GM03348 (cell line): Measurements from ENCODE around the gene TBKBP1.

ENCODE experiments used
- DNase-seq: peaks from one replicate; pipeline ENCODE4 v3.0.0; 2012; ENCODE audit warnings: low spot score

The TBKBP1 gene, protein sequence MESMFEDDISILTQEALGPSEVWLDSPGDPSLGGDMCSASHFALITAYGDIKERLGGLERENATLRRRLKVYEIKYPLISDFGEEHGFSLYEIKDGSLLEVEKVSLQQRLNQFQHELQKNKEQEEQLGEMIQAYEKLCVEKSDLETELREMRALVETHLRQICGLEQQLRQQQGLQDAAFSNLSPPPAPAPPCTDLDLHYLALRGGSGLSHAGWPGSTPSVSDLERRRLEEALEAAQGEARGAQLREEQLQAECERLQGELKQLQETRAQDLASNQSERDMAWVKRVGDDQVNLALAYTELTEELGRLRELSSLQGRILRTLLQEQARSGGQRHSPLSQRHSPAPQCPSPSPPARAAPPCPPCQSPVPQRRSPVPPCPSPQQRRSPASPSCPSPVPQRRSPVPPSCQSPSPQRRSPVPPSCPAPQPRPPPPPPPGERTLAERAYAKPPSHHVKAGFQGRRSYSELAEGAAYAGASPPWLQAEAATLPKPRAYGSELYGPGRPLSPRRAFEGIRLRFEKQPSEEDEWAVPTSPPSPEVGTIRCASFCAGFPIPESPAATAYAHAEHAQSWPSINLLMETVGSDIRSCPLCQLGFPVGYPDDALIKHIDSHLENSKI

GRCh38 chr17:47693731-47694580, at the start of gene TBKBP1:
TBKBP1 (plus strand) TSS chr17:47694161; CDS start chr17:47696113, 1,952 bp downstream.
- peak; percentile 77 for DNase-seq

GRCh38 chr17:47644324-47644723, 49.6 kb upstream of the TBKBP1 start:
- no peak for DNase-seq

- DNase-seq, result peak; percentile 97
Measured at GRCh38 chr17:47649153-47649971, 44.6 kb upstream of the TBKBP1 start, which contains the start of gene KPNB1. KPNB1 (plus strand) TSS chr17:47649919; CDS start chr17:47650245, 326 bp downstream.

GRCh38 chr17:47649972-47650524, 43.9 kb upstream of the TBKBP1 start:
- no peak for DNase-seq

- DNase-seq, result peak; percentile 96
Measured at GRCh38 chr17:47650525-47651522, 43.1 kb upstream of the TBKBP1 start.

DNA sequence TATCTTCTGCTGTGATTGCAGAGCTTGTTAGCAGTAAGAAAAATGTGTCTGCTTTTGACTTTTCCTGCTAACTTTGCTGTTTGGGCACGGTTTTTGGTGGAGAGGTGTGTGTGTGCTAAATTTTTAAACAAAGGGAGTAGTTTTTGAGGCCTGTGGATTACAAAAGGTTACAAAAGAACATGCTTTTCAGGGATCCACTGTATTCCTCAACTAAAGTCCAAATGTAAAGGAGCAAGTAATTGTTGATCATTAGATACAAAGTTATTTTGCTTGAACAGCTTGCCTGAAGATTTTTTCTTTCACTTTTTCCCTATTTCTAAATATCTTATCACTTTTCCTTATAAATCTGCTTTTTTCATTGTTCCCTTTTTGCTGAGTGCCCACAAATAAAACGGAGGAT, 42.3 kb upstream of the TBKBP1 start:
- DNase-seq, result no peak

- no peak for DNase-seq
Measured at GRCh38 chr17:47652570-47652969, 41.4 kb upstream of the TBKBP1 start.

GRCh38 chr17:47653442-47653841, 40.5 kb upstream of the TBKBP1 start:
- DNase-seq, result no peak

GRCh38 chr17:47654991-47655390, 39.0 kb upstream of the TBKBP1 start:
- DNase-seq, result no peak

DNA sequence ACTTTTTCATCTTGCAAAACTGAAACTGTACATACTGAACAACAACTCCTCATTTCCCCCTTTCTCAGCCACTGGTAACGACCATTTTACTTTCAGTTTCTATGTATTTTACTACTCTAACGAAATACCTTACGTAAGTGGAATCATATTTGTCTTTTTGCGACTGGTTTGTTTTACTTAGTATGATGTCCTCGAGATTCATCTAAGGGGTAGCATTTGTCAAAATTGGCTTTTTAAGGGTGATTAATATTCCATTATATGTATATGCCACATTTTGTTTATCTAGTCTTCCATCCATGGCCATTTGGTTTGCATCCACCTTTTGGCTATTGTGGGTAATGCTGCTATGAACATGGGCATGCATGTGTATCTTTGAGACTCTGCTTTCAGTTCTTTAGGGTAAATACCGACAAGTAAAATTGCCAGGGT, 33.9 kb upstream of the TBKBP1 start:
- DNase-seq, result no peak

- peak; percentile 50 for DNase-seq
Measured at GRCh38 chr17:47663912-47664623, 29.9 kb upstream of the TBKBP1 start.

DNA sequence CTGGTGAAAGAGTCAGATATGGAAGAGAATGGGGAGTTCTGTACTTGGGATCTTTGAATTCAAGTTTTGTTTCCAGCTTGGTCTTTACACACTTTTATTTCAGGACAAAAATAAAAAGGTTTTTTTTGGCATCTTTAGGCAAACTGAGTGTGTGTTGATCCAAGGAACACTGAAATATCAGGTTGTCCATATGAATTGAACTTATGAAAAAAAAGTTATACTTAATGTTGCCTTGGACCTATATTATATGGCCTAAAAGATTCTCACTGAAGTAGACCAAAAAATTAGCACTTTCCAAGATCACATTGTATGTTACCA, 29.4 kb upstream of the TBKBP1 start:
- no peak for DNase-seq

- peak; percentile 17 for DNase-seq
Measured at GRCh38 chr17:47665655-47666054, 28.3 kb upstream of the TBKBP1 start.

- DNase-seq, result no peak
Measured at GRCh38 chr17:47669081-47669480, 24.9 kb upstream of the TBKBP1 start.

DNA sequence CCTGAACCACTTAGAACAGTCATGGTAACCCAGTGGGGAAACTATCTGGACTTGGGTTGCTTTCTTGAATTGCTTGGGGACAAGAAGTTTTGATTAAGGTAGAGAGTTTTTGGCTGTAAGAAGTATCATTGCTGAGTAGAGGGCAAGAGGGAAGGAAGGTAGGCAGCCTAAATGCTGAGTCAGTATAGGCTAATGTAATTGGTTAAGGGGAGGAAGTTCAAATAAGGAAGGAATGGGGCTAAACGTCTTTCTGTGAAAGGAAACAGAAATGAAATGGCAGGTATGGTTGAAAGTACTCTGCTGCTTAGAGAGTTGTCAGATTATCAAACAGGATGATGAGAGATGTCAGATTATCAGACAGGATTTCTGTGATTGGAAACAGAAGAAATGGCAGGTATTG, 23.9 kb upstream of the TBKBP1 start:
- no peak for DNase-seq

- DNase-seq, result no peak
Measured at GRCh38 chr17:47674499-47674898, 19.5 kb upstream of the TBKBP1 start.

DNA sequence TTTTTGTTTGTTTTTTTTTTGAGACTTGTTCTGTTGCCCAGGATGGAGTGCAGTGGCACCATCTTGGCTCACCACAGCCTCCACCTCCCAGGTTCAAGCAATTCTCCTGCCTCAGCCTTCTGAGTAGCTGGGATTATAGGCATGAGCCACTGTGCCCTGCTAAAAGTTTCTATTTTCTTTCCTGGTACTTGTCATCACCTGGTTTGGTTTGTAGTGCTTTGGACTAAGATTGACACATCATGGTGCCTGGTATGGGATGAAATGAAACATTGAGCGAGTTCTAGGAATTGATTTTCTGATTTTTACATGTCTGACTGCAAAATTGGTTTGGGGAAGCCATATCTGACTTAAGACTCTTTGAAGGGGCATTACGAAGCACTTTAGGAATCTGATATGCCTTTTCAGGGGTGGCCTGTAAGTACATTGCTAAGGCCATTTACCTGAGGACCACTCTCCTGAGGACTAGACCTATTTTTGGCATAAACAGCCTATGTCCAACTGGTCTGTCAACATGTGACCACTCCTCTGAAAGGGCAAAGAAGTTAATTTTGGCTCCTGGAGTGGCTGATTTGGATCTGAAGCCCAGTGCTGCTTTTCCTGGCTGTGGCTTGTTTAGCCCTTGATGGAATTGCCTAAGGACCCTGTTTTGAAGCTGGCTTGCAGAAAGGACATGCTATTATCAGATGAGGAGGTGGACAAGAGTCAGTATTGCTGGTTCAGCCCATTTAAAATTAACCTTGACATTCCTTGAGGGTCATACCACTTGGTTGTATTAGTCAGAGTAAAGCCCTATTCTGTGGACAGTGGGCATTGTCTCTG, 18.4 kb upstream of the TBKBP1 start:
- no peak for DNase-seq

- no peak for DNase-seq
Measured at GRCh38 chr17:47676199-47676472, 17.8 kb upstream of the TBKBP1 start.
